Activated CD8-positive, alpha-beta memory T cell treated with anti-CD3 and anti-CD28 coated beads for 4 hours (primary cell): ENCODE data around the gene GBP7.
"Not testable (repeated sequence)": the region's sequence is repeated elsewhere in the genome, so short reads cannot be mapped to it uniquely, and the experiment has no call there.

ENCODE experiments used
- DNase-seq, 2 donors: peaks; one replicate each; pipeline ENCODE4 v3.0.0-alpha.2; 2020; ENCODE audit warnings: low read depth in 2 of 2

The GBP7 gene

GRCh38 chr1:89170170-89171066 is 5.4 kb downstream of the GBP7 start:
- DNase-seq = no peak

DNA sequence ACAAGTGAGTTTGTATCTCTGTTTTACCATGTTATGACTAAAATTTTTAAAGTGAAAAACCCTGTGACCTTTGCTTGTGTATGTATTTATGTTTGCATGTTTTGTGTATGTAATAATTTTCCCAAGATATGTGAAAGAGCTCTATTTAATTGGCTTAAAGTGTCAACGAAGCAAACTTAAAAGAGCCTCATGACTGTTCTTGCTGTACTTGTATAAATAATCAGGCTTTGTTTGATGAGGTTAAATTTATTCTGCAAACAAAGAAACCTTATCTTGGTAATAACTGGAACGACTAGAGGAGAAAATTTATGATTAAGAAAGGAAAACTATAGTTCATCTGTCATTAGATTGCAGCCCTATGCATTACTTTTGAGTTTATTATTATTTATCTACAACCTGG is 6.6 kb downstream of the GBP7 start:
- DNase-seq = no peak

DNA sequence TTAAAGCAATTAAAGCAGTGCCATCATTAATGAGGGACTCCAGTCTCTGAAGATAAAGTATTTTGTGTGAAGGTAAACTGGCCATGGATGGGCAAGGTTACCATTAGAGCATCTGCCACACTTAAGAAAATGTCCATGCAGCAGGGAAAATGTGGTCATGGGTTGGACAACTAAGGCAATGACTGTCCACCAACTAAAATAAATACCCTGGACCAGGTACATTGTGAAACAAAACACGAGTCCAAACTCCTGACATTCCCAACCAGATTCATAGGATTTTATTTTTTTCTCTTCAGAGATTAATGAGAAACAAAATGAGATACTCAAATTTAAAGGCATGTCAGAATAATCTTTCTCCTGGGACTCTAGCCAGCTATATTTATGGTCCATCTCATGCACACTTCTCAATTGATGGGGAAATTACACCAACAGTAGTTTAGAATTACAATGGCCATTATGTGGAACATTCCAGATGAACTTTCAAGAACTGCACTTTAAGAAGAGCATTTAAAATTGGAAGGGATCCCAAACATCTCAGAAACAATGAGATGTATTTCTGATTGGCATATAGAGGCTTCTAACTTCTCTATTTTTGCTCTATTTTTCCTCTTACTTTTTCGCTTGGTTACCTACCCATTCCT is 8.1 kb downstream of the GBP7 start:
- DNase-seq = no peak

DNA sequence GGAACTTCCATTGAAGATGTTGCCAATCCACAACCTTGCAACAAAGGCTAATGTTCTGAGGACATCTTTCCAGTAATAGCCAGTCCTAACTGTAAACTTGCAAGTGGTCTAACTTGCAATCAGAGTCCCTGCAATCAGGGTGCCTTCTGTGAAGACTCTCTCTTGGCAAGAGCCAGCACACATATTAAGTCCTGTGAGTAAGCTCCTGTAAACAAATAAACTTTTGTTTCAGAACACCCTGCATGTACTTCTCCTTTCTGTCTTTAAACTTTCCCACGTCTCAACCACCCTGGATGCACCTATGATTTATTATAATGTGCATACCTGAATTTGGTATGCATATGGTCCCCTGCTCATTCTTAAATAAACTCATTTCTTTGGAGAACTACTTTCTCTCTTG is 9.1 kb downstream of the GBP7 start:
- no peak for DNase-seq

DNA sequence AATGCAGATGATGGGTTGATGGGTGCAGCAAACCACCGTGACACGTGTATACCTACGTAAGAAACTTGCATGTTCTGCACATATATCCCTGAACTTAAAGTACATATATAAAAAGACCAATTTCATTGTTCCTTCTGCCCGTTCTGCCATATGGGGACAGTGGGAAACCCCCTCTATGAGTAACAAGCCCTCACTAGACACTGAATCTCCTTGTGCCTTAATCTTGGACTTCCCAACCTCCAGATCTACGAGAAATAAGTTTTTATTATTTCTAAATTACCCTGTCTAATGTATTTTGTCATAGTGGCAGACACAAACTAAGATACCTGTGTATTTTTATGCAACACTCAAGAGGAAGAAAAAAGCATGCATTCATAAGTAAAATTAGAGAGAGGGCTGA is 10.0 kb downstream of the GBP7 start:
- DNase-seq = no peak

DNA sequence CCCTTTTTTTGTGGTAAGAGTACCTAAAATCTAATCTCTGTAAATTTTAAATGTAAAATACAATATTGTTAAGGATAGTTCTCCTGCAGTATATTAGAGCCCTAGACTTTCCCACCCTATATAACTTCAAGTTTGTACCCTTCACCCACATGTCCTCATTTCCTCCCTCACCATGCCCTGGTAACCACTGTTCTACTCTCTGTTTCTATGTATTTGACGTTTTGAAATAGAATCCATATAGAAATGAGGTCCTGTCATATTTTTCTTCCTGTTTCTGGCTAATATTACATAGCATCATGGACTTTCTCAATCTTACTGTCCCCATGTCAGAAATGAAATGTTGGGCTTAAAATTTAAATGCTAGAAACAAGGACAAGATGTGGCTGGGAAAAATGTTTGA is 24.8 kb downstream of the GBP7 start:
- DNase-seq = no peak

- DNase-seq = no peak
Observed at GRCh38 chr1:89149976-89150375, 25.8 kb downstream of the GBP7 start.

DNA sequence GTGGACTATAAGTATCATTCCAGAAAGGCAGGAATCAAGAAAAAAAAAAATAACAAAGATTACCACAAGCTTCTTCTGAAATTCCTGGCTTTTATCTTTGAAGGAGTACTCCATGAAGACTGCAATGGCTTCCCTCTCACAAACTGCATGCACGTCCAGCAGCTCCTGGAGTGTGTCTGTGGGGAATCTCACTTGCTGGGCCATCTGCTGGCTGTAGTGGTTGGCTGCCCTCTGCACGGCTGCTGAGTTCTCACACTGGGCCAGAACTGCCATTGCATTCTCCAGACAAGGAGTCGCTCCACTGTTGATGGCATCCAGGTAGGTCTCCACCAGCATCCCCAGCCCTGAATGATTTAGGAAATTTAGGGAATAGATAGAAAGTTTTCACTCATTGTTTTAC is 26.6 kb downstream of the GBP7 start:
- DNase-seq = no peak

DNA sequence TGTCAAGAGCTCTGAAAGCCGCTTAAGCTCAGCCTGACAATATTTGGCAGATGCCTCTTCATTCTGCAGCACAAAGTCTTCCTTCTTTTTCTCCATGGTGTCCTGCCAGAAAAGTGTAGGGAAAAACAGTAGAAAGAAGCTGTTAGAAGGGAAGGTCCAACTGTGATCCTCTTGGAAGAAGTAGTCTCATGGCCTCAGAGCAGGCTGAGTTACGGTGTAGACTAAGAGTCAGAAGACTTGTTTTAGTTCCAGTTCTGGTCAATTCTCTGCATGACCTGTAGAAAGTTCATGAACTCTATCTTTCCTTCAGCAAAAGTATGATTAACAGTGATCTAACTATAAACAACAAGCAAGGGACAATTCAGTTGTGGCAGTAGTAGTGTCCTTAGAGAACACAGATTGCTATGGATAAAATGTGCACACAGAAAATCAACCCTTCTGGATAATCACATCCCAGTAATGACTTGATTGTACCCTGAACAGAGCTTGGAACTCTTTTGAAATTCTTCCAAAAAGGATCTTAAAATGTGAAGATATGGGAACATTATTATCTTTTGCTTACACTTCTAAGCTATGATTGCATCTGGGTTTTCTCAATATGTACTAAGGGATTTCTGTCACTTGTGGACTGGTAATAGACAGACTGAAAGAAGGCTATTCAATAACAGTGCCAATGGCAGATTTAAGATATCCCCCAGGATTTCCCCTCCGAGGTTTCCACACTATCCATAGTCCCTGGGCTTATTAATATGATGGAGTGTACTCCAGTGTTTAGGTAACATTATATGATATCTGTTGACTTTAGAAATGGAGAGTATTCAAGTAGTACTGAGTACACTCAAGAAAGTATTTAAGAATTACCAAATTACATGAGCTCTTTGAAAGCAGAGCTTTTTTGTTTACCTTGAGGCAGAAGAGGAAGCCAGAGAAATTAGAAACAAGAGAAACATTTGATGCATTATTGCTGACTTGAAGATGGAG is 27.8 kb downstream of the GBP7 start:
- DNase-seq = no peak

GRCh38 chr1:89146721-89147120 is 29.1 kb downstream of the GBP7 start:
- DNase-seq = no peak

GRCh38 chr1:89143484-89143883 is 32.3 kb downstream of the GBP7 start:
- DNase-seq = no peak

DNA sequence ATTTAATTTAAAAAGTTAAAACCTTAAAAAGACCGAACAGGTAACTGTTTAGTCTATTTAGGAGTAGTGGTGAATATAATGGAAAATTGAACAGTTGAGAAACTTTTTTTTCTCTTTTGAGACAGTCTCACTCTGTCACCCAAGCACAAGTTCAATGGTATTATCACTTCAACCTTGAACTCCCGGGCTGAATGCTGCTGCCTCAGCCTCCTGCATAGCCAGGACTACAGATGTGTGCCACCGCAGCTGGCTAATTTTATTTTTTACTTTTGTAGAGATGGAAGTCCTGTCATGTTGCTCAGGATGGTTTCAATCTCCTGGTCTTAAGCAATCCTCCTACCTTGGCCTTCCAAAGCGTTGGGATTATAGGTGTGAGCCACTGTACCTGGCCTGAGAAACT is 33.6 kb downstream of the GBP7 start:
- no peak for DNase-seq

DNA sequence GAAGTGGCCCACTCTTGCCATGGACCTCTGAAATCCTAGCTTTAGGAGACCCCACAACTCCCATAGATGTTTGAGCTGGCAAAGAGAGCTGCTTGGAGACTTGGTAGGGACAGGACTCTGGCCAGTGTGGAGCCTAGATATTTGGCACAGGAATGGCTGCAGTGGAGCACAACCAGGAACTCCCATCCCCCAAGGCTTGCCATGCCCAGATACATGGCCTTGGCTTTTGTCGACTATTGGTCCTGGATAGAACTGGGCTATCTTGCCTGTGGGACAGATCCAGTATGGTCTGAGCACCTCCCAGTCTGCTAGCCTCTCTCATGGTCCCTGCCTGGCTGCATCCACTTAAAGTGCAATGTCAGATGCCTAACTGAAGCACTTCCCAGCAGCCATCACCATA is 42.1 kb downstream of the GBP7 start:
- no peak for DNase-seq

DNA sequence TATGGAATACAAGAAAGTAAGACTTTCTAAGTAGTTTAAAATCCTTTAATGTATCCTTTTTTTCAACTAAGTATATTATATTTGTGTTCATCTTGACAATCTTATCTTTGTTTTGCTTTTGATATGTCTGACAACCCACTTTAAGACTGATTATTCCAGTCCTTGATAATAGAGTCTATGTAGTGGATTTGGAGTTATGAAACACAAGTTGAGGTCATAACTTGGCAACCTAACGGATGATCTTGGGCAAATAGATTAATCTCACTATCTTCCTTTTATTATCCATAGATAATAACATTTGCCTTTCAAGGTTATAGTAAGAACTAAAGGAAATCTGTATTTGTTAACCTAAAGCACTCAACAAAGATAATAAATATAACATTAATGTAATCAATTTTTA is 45.1 kb downstream of the GBP7 start:
- no peak for DNase-seq

DNA sequence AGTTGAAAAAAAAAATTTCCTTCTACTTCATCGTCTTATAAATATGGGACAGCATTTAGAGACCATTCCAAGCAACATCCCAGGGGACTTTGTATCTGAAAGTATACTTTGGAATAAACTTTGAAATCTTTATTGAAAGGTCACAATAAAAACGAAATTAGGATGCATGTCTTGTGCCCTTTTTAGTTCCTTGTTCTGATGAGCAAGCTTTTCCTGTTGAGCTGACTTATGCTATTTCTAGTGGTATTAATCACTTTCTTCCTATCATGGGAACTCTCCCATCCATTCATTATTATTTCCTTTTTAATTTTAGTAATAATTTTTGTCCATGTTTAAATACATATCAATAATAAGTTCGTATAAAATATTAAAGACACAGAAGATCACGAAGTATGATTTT is 45.9 kb downstream of the GBP7 start:
- DNase-seq = no peak

DNA sequence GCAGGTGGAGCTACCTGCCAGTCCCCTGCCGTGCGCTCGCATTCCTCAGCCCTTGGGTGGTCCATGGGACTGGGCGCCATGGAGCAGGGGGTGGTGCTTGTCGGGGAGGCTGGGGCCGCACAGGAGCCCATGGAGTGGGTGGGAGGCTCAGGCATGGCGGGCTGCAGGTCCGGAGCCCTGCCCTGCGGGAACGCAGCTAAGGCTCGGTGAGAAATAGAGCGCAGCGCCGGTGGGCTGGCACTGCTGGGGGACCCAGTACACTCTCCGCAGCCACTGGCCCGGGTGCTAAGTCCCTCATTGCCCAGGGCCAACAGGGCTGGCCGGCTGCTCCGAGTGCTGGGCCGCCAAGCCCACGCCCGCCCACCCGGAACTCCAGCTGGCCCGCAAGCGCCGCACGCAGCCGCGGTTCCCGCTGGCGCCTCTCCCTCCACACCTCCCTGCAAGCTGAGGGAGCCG is 47.8 kb downstream of the GBP7 start:
- not testable (repeated sequence) for DNase-seq

GRCh38 chr1:89126602-89127565 is 48.9 kb downstream of the GBP7 start:
- peak; percentile 76 to 78 for DNase-seq

GRCh38 chr1:89125913-89126580 is 49.8 kb downstream of the GBP7 start, which contains the start of gene GBP2:
Gene GBP2 (minus strand): TSS chr1:89126114. CDS start chr1:89121966, 4,148 bp downstream.
- no peak for DNase-seq

- no peak for DNase-seq
Observed at GRCh38 chr1:89125240-89125912, 50.4 kb downstream of the GBP7 start.

GRCh38 chr1:89121641-89122040 is 54.2 kb downstream of the GBP7 start:
- no peak for DNase-seq
